Measurements from ENCODE around the gene SLC1A2. TPM values are rescaled to one million over a fixed set of nuclear protein-coding genes. Genes with fewer than 3 reads are reported as not detected.

SLC1A2 gene
- total RNA-seq, 1 donor from 2014 or later: 4.9 TPM

DNA sequence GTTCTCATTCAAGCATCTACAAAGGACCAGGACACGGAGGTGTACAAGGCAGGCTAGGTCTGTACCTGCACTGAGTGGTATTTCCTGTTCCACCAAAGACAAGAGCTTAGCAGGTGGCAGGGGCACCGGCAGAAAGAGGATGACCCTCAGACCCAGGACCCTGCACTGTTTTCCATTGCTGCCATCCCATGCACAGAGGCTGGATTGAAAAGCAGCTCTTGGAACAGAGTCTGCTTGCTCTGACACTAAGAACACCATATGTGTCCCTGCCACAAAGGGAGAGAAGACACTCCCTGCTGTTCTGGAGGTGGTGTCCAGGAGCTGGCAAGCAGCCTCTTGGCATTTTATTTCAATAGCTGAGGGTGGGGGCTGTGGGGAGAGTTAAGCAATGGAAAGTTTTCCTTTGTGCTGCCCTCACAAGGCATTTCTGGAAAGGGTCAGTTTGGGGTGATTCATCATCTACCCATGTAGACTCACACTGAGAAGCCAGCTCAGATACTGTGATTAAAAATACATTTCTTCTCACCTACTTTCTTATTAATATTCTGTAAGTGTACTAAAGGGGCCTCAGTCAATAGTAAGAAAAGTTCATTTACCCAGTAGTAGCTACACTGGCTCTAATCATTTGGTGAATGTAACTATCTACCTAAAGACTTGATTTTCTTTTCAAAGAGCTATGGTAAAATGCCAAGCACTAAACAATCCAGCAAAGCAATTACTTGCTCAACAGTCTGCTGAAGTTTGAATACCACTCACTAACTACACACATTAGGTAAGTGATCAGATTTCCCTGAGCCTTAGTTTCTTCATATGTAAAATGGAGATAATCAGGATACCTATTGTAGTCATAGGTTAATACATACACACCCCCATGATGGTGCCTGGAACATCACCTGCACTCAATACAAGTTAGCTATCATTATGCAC lies 55.2 kb downstream of the SLC1A2 start:
- Mint-ChIP-seq H3K4me1 (peaks cover 15% of the 10 kb centered on the region), H3K9me3 (peaks cover 3% of the 10 kb centered on the region), H3K27me3 (ENCODE audit: insufficient read depth, low read depth) (peaks cover 4% of the 10 kb centered on the region), H3K27ac (no peak overlapping the region), H3K4me3 (no peak overlapping the region), H3K36me3 (no peaks in the 10 kb centered on the region)
- Histone ChIP-seq H3F3A (ENCODE audit: low read depth) (no peaks in the 10 kb centered on the region), H3K27ac (no peak overlapping the region), H3K4me1 (no peaks in the 10 kb centered on the region), H3K9me3 (ENCODE audit: low read depth) (no peaks in the 10 kb centered on the region), H4K20me1 (ENCODE audit: low read depth) (no peaks in the 10 kb centered on the region), H2AFZ (replicated peaks) (no peak overlapping the region), H3K79me2 (ENCODE audit: low read depth) (no peaks in the 10 kb centered on the region), H3K27me3 (no peaks in the 10 kb centered on the region), H3K9ac (no peak overlapping the region), H3K4me2 (no peak overlapping the region), H3K36me3 (no peaks in the 10 kb centered on the region), H3K4me3 (no peak overlapping the region)
- peak; percentile 13 for DNase-seq (ENCODE audit: low spot score)
- TF ChIP-seq EZH2 (IDR thresholded peaks at IDR 0.05) (no peak), EZH2phosphoT487 (IDR thresholded peaks at IDR 0.05) (no peak)
- TF ChIP-seq, protein P1, sequence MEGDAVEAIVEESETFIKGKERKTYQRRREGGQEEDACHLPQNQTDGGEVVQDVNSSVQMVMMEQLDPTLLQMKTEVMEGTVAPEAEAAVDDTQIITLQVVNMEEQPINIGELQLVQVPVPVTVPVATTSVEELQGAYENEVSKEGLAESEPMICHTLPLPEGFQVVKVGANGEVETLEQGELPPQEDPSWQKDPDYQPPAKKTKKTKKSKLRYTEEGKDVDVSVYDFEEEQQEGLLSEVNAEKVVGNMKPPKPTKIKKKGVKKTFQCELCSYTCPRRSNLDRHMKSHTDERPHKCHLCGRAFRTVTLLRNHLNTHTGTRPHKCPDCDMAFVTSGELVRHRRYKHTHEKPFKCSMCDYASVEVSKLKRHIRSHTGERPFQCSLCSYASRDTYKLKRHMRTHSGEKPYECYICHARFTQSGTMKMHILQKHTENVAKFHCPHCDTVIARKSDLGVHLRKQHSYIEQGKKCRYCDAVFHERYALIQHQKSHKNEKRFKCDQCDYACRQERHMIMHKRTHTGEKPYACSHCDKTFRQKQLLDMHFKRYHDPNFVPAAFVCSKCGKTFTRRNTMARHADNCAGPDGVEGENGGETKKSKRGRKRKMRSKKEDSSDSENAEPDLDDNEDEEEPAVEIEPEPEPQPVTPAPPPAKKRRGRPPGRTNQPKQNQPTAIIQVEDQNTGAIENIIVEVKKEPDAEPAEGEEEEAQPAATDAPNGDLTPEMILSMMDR (IDR thresholded peaks at IDR 0.05): no peak

DNA sequence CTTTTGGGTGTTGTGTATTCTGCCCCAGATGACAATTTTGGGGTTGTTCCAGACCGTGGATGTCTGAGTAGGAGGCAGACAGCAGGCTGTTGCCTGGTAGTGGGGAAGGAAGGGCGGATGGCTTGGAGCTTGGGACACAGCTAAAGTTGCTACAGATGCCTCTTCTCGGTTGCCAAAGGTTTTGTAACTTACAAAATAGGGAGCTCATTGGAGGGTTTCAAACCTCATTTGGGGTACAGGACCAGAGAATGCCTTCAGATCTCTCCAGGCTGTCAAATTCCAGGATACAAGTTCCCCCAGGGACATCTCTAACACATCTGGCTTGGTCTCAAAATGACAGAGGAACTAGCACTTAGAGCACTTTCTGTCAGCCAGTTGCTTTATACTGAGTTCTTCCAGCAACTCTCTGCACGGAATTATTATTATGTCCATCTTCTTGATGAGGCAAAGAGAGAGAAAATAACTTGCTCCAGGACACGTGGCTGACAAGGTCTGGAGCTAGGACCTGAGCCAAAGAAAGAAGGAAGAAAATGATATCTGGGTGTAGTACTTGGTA lies 56.0 kb downstream of the SLC1A2 start:
- Histone ChIP-seq H3K9ac (no peak overlapping the region), H3K27ac (no peak overlapping the region), H3K9me3 (ENCODE audit: low read depth) (no peaks in the 10 kb centered on the region), H3K4me1 (no peaks in the 10 kb centered on the region), H3F3A (ENCODE audit: low read depth) (no peaks in the 10 kb centered on the region), H2AFZ (replicated peaks) (no peak overlapping the region), H3K27me3 (no peaks in the 10 kb centered on the region), H3K36me3 (no peaks in the 10 kb centered on the region), H4K20me1 (ENCODE audit: low read depth) (no peaks in the 10 kb centered on the region), H3K4me3 (no peak overlapping the region), H3K4me2 (no peak overlapping the region), H3K79me2 (ENCODE audit: low read depth) (no peaks in the 10 kb centered on the region)
- H3K27me3 Mint-ChIP-seq (ENCODE audit: insufficient read depth, low read depth): peaks cover 4% of the 10 kb centered on the region
- H3K36me3 Mint-ChIP-seq: no peaks in the 10 kb centered on the region
- no peak overlapping the region for H3K27ac Mint-ChIP-seq
- H3K4me1 Mint-ChIP-seq: peaks cover 15% of the 10 kb centered on the region
- TF ChIP-seq EZH2phosphoT487 (IDR thresholded peaks at IDR 0.05): no peak
- TF ChIP-seq, protein P1 (IDR thresholded peaks at IDR 0.05): no peak
- no peak for TF ChIP-seq EZH2 (IDR thresholded peaks at IDR 0.05)
- peaks cover 3% of the 10 kb centered on the region for H3K9me3 Mint-ChIP-seq
- H3K4me3 Mint-ChIP-seq: no peak overlapping the region
- no peak for DNase-seq (ENCODE audit: low spot score)

DNA sequence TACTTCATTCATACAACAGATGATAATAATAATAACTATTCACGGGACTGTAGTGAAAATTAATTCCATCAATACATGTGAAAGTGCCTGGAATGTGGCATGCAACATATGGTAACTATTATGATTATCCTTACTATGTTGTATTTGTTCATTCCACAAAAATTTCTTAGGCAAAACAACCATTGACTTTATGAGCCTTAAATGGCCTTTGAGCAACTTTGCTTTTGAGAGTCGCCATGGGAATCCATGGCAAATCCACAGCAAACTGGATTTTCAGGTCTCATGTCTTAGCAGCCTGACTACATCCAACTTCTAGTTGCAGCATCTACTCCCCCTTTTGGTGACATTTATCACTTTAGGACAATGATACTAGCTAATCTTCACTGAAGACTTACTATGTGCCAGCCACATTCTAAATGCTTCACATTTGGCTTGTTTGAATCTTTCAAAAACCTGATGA lies 56.8 kb downstream of the SLC1A2 start:
- DNase-seq (ENCODE audit: low spot score): no peak
- no peak overlapping the region for H3K4me3 ChIP-seq
- no peaks in the 10 kb centered on the region for H3K79me2 ChIP-seq (ENCODE audit: low read depth)
- no peak overlapping the region for H3K4me2 ChIP-seq
- no peaks in the 10 kb centered on the region for H3K36me3 ChIP-seq
- peaks cover 4% of the 10 kb centered on the region for H3K27me3 Mint-ChIP-seq (ENCODE audit: insufficient read depth, low read depth)
- H3K27ac ChIP-seq: no peak overlapping the region
- H3K4me1 Mint-ChIP-seq: peaks cover 15% of the 10 kb centered on the region
- no peaks in the 10 kb centered on the region for H3K9me3 ChIP-seq (ENCODE audit: low read depth)
- TF ChIP-seq, protein P1 (IDR thresholded peaks at IDR 0.05): no peak
- TF ChIP-seq EZH2 (IDR thresholded peaks at IDR 0.05) (no peak), EZH2phosphoT487 (IDR thresholded peaks at IDR 0.05) (no peak)
- no peaks in the 10 kb centered on the region for H3K4me1 ChIP-seq
- H3F3A ChIP-seq (ENCODE audit: low read depth): no peaks in the 10 kb centered on the region
- no peak overlapping the region for H3K9ac ChIP-seq
- no peak overlapping the region for H3K4me3 Mint-ChIP-seq
- H3K9me3 Mint-ChIP-seq: peaks cover 3% of the 10 kb centered on the region
- no peaks in the 10 kb centered on the region for H4K20me1 ChIP-seq (ENCODE audit: low read depth)
- no peaks in the 10 kb centered on the region for H3K36me3 Mint-ChIP-seq
- H3K27ac Mint-ChIP-seq: no peak overlapping the region
- no peaks in the 10 kb centered on the region for H3K27me3 ChIP-seq
- no peak overlapping the region for H2AFZ ChIP-seq (replicated peaks)

All from neural progenitor cell (in vitro differentiated cells).